ENCODE measurements around the gene VPS25.
"Not testable (repeated sequence)": the region's sequence is repeated elsewhere in the genome, so short reads cannot be mapped to it uniquely, and the experiment has no call there.

Gene VPS25

GRCh38 chr17:42773290-42774035, at the start of gene VPS25:
Gene VPS25 (plus strand): TSS chr17:42773449. CDS start chr17:42773476, 27 bp downstream.
- Mint-ChIP-seq H3K9me3 (no peaks in the 10 kb centered on the region), H3K4me3 (peak within 1 kb of the TSS; percentile 99), H3K27me3 (no peaks in the 10 kb centered on the region), H3K4me1 (peaks cover 30% of the 10 kb centered on the region), H3K27ac (peak within 1 kb of the TSS; percentile 96), H3K36me3 (peaks cover 7% of the 10 kb centered on the region)

GRCh38 chr17:42723636-42724035, 49.6 kb upstream of the VPS25 start:
- Mint-ChIP-seq H3K27ac (no peak overlapping the region), H3K9me3 (no peaks in the 10 kb centered on the region), H3K27me3 (no peaks in the 10 kb centered on the region), H3K36me3 (peaks cover 11% of the 10 kb centered on the region), H3K4me1 (no peaks in the 10 kb centered on the region), H3K4me3 (no peak overlapping the region)

- Mint-ChIP-seq H3K4me1 (no peaks in the 10 kb centered on the region), H3K36me3 (peaks cover 8% of the 10 kb centered on the region), H3K9me3 (no peaks in the 10 kb centered on the region), H3K27me3 (no peaks in the 10 kb centered on the region), H3K27ac (no peak overlapping the region), H3K4me3 (no peak overlapping the region)
Measured at GRCh38 chr17:42725143-42725542, 48.1 kb upstream of the VPS25 start.

- H3K27me3 Mint-ChIP-seq: no peaks in the 10 kb centered on the region
- peaks cover 1% of the 10 kb centered on the region for H3K36me3 Mint-ChIP-seq
- H3K27ac Mint-ChIP-seq: no peak overlapping the region
- H3K9me3 Mint-ChIP-seq: no peaks in the 10 kb centered on the region
- H3K4me3 Mint-ChIP-seq: no peak overlapping the region
- peaks cover 42% of the 10 kb centered on the region for H3K4me1 Mint-ChIP-seq
Measured at GRCh38 chr17:42740699-42741098, 32.5 kb upstream of the VPS25 start.

GRCh38 chr17:42742916-42743315, 30.3 kb upstream of the VPS25 start:
- H3K27me3 Mint-ChIP-seq, H3K27ac Mint-ChIP-seq, H3K9me3 Mint-ChIP-seq, H3K36me3 Mint-ChIP-seq: not testable (repeated sequence)
- peaks cover 35% of the 10 kb centered on the region for H3K4me1 Mint-ChIP-seq
- peak overlapping the region; percentile 26 for H3K4me3 Mint-ChIP-seq

- Mint-ChIP-seq H3K9me3 (no peaks in the 10 kb centered on the region), H3K27me3 (peaks cover 2% of the 10 kb centered on the region), H3K36me3 (peaks cover 1% of the 10 kb centered on the region), H3K27ac (peak overlapping the region; percentile 95), H3K4me3 (peak overlapping the region; percentile 95), H3K4me1 (peaks cover 35% of the 10 kb centered on the region)
Measured at GRCh38 chr17:42743595-42744282, 29.5 kb upstream of the VPS25 start.

GRCh38 chr17:42744283-42744805, 28.9 kb upstream of the VPS25 start:
- Mint-ChIP-seq H3K36me3 (peaks cover 1% of the 10 kb centered on the region), H3K27ac (peak overlapping the region; percentile 95), H3K4me1 (peaks cover 35% of the 10 kb centered on the region), H3K4me3 (peak overlapping the region; percentile 95), H3K9me3 (no peaks in the 10 kb centered on the region), H3K27me3 (peaks cover 5% of the 10 kb centered on the region)

DNA sequence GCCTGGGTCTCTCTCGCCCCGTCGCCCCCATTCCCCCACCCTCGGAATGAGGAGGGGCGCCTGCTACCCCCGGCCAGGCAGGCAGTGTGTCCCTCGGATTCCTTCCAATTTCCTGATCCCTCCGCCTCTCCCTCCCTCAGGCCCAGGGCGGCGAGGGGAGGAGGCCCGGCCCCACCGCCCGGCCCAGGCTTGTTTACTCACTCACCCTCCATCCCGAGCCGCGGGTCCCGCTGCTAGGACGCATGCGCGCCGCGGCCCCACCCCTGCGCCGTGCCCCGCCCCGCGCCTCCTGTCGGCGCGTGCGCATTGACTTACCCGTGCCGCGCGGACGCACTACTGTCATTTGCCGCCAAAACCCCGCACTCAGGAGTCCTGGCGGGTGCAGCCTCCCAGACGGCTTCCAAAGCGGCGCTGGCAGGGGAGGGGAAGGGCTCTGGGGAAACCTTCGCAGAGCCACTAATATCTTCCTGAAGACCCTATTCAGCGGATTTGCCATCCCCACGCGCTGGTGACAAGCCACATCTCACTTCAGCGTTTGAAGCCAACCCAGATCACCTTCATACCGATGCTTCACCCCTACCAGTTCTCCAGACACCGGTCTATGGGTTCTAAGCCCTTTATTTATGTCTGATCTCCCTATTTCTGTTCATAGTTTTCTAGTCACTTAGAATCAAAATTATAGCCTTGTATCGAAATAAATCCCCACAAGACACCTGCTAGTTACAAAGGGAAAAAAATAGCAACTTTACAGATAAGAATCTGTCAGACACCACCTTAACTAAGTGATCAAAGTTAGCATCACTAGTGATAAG, 28.2 kb upstream of the VPS25 start, which contains the start of gene EZH1:
Gene EZH1 (minus strand): TSS at position 235 of the 812 bp plus-strand sequence. CDS start 16,099 bp downstream, outside the sequence.
- peak within 1 kb of the TSS; percentile 95 for H3K4me3 Mint-ChIP-seq
- H3K36me3 Mint-ChIP-seq: peaks cover 1% of the 10 kb centered on the region
- H3K9me3 Mint-ChIP-seq: no peaks in the 10 kb centered on the region
- H3K27me3 Mint-ChIP-seq: peaks cover 5% of the 10 kb centered on the region
- peak within 1 kb of the TSS; percentile 95 for H3K27ac Mint-ChIP-seq
- peaks cover 35% of the 10 kb centered on the region for H3K4me1 Mint-ChIP-seq

GRCh38 chr17:42748202-42748907, 24.9 kb upstream of the VPS25 start:
- no peak overlapping the region for H3K4me3 Mint-ChIP-seq
- H3K36me3 Mint-ChIP-seq: peaks cover 1% of the 10 kb centered on the region
- no peak overlapping the region for H3K27ac Mint-ChIP-seq
- H3K9me3 Mint-ChIP-seq: no peaks in the 10 kb centered on the region
- H3K27me3 Mint-ChIP-seq: peaks cover 5% of the 10 kb centered on the region
- H3K4me1 Mint-ChIP-seq: peaks cover 15% of the 10 kb centered on the region

- Mint-ChIP-seq H3K4me1 (peaks cover 8% of the 10 kb centered on the region), H3K4me3 (no peak overlapping the region), H3K27ac (no peak overlapping the region), H3K27me3 (peaks cover 5% of the 10 kb centered on the region), H3K36me3 (no peaks in the 10 kb centered on the region), H3K9me3 (no peaks in the 10 kb centered on the region)
Measured at GRCh38 chr17:42748908-42749798, 24.1 kb upstream of the VPS25 start.

- H3K4me3 Mint-ChIP-seq: no peak overlapping the region
Measured at GRCh38 chr17:42750739-42751344, 22.4 kb upstream of the VPS25 start.

DNA sequence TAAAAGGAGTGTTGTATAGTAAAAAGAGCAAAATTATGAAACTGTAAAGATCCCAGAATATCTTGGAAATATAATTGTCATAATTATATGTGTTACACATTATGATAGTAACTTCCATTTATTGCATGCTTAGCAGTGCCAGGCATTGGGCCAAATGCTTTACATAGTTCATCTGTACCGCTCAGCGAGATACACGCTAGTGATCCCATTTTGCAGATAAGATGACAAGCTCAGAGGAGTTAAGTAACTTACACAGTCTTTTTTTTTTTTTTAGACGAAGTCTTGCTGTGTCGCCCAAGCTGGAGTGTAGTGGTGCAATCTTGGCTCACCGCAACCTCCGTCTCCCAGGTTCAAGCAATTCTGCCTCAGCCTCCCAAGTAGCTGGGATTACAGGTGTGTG, 21.6 kb upstream of the VPS25 start:
- H3K9me3 Mint-ChIP-seq: no peaks in the 10 kb centered on the region
- H3K27me3 Mint-ChIP-seq: peaks cover 14% of the 10 kb centered on the region
- H3K27ac Mint-ChIP-seq: no peak overlapping the region
- H3K4me3 Mint-ChIP-seq: no peak overlapping the region
- no peaks in the 10 kb centered on the region for H3K36me3 Mint-ChIP-seq
- no peaks in the 10 kb centered on the region for H3K4me1 Mint-ChIP-seq

More at GRCh38 chr17:42750739-42751344, 22.4 kb upstream of the VPS25 start:
- Mint-ChIP-seq H3K9me3 (no peaks in the 10 kb centered on the region), H3K27me3 (peaks cover 9% of the 10 kb centered on the region), H3K27ac (no peak overlapping the region), H3K36me3 (no peaks in the 10 kb centered on the region), H3K4me1 (no peaks in the 10 kb centered on the region)

GRCh38 chr17:42754782-42755181, 18.5 kb upstream of the VPS25 start:
- H3K27ac Mint-ChIP-seq: no peak overlapping the region
- H3K27me3 Mint-ChIP-seq: peaks cover 15% of the 10 kb centered on the region
- H3K4me1 Mint-ChIP-seq: no peaks in the 10 kb centered on the region
- H3K9me3 Mint-ChIP-seq: no peaks in the 10 kb centered on the region
- H3K4me3 Mint-ChIP-seq: no peak overlapping the region
- H3K36me3 Mint-ChIP-seq: no peaks in the 10 kb centered on the region
